KBM-7 (cell line): ENCODE data around the gene UQCC2.
A peak's percentile ranks its signal among the peaks of the same experiment; 100 is the strongest.

Experiments
- DNase-seq: peaks from one replicate; pipeline ENCODE4 v3.0.0-alpha.2; 2015
- in situ Hi-C: fragments of 300-500 bp; cut with MboI; formaldehyde crosslinking; loops from 2 replicates; pipeline ENCODE4 v1.14.3; 2020; ENCODE audit warnings: low sequenced_read_pairs, low pct_unique_long_range_greater_than_20kb, mixed read lengths

The UQCC2 gene

GRCh38 chr6:33710296-33711121 lies 991 bp downstream of the UQCC2 start:
- in situ Hi-C loops = no loop called here
- DNase-seq = no peak

- no peak for DNase-seq
- in situ Hi-C loops = no loop called here
These were observed 1.8 kb downstream of the UQCC2 start for GRCh38 chr6:33709605-33710295.

- no peak for DNase-seq
- in situ Hi-C loops = no loop called here
These were observed 2.8 kb downstream of the UQCC2 start for GRCh38 chr6:33708516-33709204.

- DNase-seq = peak; percentile 23
- in situ Hi-C loops = no loop called here
These were observed 3.7 kb downstream of the UQCC2 start for GRCh38 chr6:33707771-33708170.

GRCh38 chr6:33705955-33706725 lies 5.4 kb downstream of the UQCC2 start:
- no peak for DNase-seq
- in situ Hi-C loops = no loop called here

- DNase-seq = no peak
- in situ Hi-C loops = no loop called here
These were observed 6.1 kb downstream of the UQCC2 start for GRCh38 chr6:33705268-33705885.

- no peak for DNase-seq
- in situ Hi-C loops = no loop called here
These were observed 7.1 kb downstream of the UQCC2 start for GRCh38 chr6:33704215-33705066.

GRCh38 chr6:33702345-33702977 lies 9.0 kb downstream of the UQCC2 start:
- in situ Hi-C loops = no loop called here
- peak; percentile 47 for DNase-seq

GRCh38 chr6:33700391-33701050 lies 11.0 kb downstream of the UQCC2 start:
- DNase-seq = peak; percentile 74
- in situ Hi-C loops = no loop called here

- in situ Hi-C loops = no loop called here
- DNase-seq = no peak
These were observed 11.8 kb downstream of the UQCC2 start for GRCh38 chr6:33699739-33700138.

- DNase-seq = no peak
- in situ Hi-C loops = no loop called here
These were observed 12.4 kb downstream of the UQCC2 start for GRCh38 chr6:33699131-33699530.

GRCh38 chr6:33698494-33698893 lies 13.0 kb downstream of the UQCC2 start:
- no peak for DNase-seq
- in situ Hi-C loops = no loop called here

- no peak for DNase-seq
- in situ Hi-C loops = no loop called here
These were observed 13.7 kb downstream of the UQCC2 start for GRCh38 chr6:33697845-33698244.

GRCh38 chr6:33696548-33697518 lies 14.7 kb downstream of the UQCC2 start:
- peak; percentile 55 for DNase-seq
- in situ Hi-C loops = no loop called here

GRCh38 chr6:33696076-33696475 lies 15.4 kb downstream of the UQCC2 start:
- in situ Hi-C loops = no loop called here
- no peak for DNase-seq

GRCh38 chr6:33695451-33695887 lies 16.0 kb downstream of the UQCC2 start:
- in situ Hi-C loops = no loop called here
- no peak for DNase-seq
